ENCODE results near the gene NFYB.
"Not testable (repeated sequence)": the region's sequence is repeated elsewhere in the genome, so short reads cannot be mapped to it uniquely, and the experiment has no call there.

The NFYB gene

DNA sequence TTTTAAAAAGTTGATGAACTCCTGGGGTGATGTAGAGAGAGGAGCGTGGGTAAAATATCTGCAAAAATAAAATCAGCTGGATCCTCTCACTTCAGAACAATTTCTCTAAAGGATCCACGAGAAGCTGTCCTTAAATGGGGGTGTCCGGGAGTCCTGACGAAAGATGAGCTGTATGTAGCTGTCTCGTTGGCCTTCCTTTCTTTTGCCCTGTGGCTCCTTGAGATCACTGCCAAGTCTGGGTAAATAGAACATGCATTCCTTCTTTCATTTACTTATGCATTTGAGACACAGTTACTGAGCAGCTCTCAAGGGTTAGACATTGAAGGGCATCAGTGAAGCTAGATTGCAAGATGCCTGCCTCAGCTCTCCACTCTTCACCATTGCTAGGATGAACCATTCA, 42.4 kb upstream of the NFYB start:
- TF ChIP-seq, protein P1, sequence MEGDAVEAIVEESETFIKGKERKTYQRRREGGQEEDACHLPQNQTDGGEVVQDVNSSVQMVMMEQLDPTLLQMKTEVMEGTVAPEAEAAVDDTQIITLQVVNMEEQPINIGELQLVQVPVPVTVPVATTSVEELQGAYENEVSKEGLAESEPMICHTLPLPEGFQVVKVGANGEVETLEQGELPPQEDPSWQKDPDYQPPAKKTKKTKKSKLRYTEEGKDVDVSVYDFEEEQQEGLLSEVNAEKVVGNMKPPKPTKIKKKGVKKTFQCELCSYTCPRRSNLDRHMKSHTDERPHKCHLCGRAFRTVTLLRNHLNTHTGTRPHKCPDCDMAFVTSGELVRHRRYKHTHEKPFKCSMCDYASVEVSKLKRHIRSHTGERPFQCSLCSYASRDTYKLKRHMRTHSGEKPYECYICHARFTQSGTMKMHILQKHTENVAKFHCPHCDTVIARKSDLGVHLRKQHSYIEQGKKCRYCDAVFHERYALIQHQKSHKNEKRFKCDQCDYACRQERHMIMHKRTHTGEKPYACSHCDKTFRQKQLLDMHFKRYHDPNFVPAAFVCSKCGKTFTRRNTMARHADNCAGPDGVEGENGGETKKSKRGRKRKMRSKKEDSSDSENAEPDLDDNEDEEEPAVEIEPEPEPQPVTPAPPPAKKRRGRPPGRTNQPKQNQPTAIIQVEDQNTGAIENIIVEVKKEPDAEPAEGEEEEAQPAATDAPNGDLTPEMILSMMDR (IDR thresholded peaks at IDR 0.05; ENCODE audit: control extremely low read depth, extremely low read depth, low read depth, missing control alignments) = no peak
- ChIA-PET POLR2A (no interaction called here), CTCF (interaction anchor here (1.2 kb wide), 1 partner anchor 14 kb away, joined by 3 read pairs; no protein-coding TSS in a partner anchor)
- DNase-seq (ENCODE audit: extremely low spot score) = no peak

DNA sequence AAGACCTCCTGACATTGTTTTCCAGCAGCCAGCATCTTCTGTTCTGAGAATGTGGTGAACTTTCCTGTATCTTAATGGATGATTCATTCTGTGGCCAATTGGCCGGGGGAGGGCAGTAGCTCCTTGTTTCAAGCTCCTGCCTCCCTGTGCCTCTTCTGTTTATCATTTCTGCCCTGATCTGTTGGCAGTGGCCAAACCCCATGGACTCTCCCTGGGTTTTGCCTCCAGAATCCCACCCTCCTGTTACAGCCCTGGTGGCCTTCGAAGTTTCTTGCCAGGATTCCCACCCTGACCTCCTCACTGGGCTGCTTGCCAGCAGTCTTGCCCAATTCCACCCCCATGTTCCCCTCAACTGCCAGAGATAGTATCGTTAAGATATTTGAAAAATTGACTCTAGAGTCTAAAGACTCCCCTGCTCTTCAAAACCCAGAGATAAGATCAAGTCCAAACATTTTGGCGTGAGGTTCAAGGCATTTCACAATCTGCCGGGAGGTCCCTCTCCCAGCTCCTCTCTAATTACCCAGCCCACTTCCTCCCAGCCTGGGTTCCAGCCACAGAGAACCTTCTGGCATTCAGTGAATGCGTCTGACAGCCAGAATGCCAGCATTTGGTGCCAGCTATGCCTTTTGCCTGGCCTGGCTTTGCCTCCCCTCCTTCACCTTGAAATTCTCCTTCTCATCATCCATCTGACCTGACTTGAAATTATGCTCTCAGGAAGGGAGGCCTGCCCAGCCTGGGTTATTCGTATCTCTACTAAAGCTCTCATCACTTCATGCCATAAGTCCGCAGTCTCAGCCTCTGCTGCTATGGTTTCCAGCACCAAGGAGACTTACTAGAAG, 39.9 kb upstream of the NFYB start:
- POLR2A ChIA-PET = no interaction called here
- CTCF ChIA-PET = no interaction called here
- DNase-seq (ENCODE audit: extremely low spot score) = no peak
- TF ChIP-seq, protein P1 (IDR thresholded peaks at IDR 0.05; ENCODE audit: control extremely low read depth, extremely low read depth, low read depth, missing control alignments) = no peak

DNA sequence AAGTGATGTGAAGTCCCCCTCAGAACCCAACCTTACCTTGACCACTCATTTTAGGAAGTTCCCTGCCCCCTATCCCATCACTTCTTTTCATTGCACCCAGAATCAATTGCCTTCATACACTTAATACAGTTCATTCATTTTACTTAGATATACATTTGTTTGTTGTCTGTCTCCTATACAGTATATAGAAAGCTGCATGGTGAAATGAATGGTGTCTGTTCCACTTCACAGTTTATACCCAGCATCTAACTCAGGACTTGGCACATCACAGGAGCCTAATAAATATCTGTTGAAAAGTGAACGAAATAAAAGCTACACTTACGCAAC, 39.3 kb upstream of the NFYB start:
- ChIA-PET POLR2A (no interaction called here), CTCF (no interaction called here)
- TF ChIP-seq, protein P1 (IDR thresholded peaks at IDR 0.05; ENCODE audit: control extremely low read depth, extremely low read depth, low read depth, missing control alignments) = no peak
- no peak for DNase-seq (ENCODE audit: extremely low spot score)

DNA sequence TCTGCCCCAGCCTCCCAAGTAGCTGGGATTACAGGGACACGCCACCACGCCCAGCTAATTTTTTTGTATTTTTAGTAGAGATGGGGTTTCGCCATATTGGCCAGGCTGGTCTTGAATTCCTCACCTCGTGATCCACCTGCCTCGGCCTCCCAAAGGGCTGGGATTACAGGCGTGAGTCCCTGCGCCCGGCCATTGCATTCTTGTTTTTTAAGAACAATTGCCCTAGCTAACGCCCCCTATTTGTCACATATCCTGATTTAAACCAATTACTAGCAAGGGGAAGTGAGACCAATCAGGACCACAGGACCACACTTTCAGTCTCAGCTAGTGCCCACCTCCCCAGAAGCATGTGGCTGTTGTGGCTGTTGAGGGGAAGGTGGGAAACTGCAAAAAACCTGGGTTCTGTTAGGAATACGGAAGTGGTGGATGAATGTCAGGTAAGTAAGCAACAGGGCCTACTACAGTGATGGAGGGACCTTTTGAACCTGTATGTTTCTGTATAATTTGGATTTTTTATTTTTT, 37.8 kb upstream of the NFYB start:
- no peak for DNase-seq (ENCODE audit: extremely low spot score)
- POLR2A ChIA-PET = no interaction called here
- CTCF ChIA-PET = interaction anchor here (1.0 to 1.1 kb wide), 2 partner anchors 10 to 48 kb away, joined by 3 to 4 read pairs; no protein-coding TSS in a partner anchor
- TF ChIP-seq, protein P1 (IDR thresholded peaks at IDR 0.05; ENCODE audit: control extremely low read depth, extremely low read depth, low read depth, missing control alignments) = no peak

DNA sequence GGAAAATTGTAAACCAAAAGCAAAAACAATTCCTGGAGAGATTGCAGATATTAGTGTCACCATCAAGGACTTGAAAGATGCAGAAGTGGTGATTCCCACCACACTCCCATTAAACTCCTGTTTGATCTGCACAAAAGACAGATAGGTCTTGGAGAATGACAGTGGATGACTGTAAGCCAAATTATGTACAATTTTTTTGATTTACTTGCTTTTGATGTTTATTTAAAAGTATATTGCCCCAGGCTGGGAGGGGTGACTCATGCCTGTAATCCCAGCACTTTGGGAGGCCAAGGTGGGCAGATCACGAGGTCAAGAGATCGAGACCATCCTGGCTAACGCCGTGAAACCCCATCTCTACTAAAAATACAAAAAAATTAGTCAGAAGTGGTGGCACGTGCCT, 35.8 kb upstream of the NFYB start:
- POLR2A ChIA-PET; CTCF ChIA-PET; DNase-seq (ENCODE audit: extremely low spot score): not testable (repeated sequence)

DNA sequence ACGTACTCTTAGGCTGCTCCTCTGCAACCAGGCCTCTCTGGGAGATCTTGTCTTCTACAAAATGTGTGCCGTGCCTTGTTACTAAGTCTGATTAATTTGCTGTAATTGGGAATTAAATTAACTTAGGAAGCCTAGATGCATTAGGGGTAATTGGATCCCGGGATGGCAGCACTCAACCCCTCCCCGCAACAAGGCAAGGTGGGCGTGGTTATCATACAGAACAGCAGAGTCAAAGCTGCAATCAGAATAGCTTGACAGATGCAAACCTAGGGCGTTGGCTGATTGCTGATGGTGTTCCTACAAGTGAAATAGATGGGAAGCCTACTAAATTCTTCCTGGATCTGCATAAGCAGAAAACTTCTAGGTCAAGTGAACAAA, 34.5 kb upstream of the NFYB start:
- no peak for DNase-seq (ENCODE audit: extremely low spot score)
- POLR2A ChIA-PET = no interaction called here
- TF ChIP-seq, protein P1 (IDR thresholded peaks at IDR 0.05; ENCODE audit: control extremely low read depth, extremely low read depth, low read depth, missing control alignments) = no peak
- CTCF ChIA-PET = no interaction called here

DNA sequence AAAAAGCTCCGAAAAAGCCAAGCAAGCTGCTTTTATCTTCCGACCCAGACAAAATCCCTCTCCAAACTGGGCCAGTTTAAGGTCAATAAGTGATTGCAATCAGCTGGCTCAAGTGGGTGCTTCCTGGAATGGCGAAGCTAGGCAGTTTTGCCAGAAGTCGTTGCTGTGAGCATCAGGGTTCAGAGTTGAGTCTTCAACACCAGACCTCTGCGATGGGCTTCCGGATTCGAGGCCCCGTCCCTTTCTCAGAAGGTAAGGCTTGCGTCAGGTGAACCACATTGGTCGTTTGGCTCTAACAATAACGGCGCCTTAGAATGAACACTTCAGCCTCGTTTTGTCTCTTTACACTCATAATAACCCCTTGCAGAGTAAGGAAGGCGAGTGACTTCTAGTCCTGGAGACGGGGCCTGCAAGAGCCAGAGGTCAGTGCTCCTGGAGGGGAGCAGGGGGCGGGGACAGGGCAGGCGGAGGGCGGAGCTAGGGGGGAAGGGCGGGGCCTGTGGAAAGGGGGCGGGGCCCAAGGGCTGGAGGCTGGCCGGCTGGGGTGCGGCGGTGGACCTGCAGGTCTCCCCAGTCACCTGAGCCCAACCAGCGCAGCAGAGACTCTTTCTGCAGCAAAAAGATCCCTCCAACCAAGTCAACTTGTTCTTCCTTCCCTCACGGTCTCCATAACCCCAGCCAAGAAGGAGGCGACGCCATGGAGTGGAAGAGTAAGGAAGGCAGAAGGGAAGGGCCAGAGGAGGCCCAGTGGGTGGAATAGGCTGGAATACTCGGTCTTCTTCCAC, 34.0 kb upstream of the NFYB start:
- no peak for DNase-seq (ENCODE audit: extremely low spot score)
- TF ChIP-seq, protein P1 (IDR thresholded peaks at IDR 0.05; ENCODE audit: control extremely low read depth, extremely low read depth, low read depth, missing control alignments) = no peak
- ChIA-PET POLR2A (no interaction called here), CTCF (no interaction called here)
